Measurements from ENCODE around the gene RNF169.

DNA sequence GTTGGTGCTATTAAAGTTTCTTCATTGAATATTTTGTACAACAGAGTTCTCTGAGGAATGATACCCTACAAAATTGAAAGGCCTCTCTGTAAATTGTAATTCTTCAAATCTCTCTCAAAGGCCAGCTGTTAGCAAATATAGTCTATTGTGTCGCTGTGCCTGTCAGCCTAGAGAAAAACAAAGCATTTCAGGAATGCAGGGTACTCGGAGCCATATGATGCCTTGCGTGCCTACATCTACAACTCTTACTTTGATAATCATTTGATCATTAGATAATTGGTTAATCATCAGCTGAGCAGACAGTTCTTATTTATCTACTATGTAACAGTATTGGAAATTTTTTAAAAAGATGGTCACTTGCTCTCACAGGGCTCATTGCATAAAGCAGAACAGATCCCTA is 67.3 kb downstream of the RNF169 start:
- TF ChIP-seq, protein P1, sequence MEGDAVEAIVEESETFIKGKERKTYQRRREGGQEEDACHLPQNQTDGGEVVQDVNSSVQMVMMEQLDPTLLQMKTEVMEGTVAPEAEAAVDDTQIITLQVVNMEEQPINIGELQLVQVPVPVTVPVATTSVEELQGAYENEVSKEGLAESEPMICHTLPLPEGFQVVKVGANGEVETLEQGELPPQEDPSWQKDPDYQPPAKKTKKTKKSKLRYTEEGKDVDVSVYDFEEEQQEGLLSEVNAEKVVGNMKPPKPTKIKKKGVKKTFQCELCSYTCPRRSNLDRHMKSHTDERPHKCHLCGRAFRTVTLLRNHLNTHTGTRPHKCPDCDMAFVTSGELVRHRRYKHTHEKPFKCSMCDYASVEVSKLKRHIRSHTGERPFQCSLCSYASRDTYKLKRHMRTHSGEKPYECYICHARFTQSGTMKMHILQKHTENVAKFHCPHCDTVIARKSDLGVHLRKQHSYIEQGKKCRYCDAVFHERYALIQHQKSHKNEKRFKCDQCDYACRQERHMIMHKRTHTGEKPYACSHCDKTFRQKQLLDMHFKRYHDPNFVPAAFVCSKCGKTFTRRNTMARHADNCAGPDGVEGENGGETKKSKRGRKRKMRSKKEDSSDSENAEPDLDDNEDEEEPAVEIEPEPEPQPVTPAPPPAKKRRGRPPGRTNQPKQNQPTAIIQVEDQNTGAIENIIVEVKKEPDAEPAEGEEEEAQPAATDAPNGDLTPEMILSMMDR (IDR thresholded peaks at IDR 0.05) = no peak
- TF ChIP-seq POLR2A (IDR thresholded peaks at IDR 0.05) (no peak), POLR2AphosphoS5 (IDR thresholded peaks at IDR 0.05) (no peak)
